ENCODE results near the gene EMILIN3.

GRCh38 chr20:41364236-41364855, 2.3 kb downstream of the EMILIN3 start:
- no peak for TF ChIP-seq CTCF (IDR thresholded peaks at IDR 0.05; ENCODE audit: low read depth, low read length)
- no peak for TF ChIP-seq MAX (IDR thresholded peaks at IDR 0.05; ENCODE audit: low read depth, low read length)
